Testis (tissue), 3 donors: ENCODE results near the gene AP2B1. TPM values are rescaled to one million over a fixed set of nuclear protein-coding genes. Genes with fewer than 3 reads are reported as not detected.
"Not testable (repeated sequence)": the region's sequence is repeated elsewhere in the genome, so short reads cannot be mapped to it uniquely, and the experiment has no call there.

Experiments
- DNase-seq: peaks from one replicate; pipeline ENCODE4 v3.0.0-alpha.2; 2019
- H3K27ac ChIP-seq, 2 donors: fragments of 200-600 bp; sonication (generic); one replicate each; pipeline ENCODE4 v1.5.1; 2019
- H3K27me3 ChIP-seq: fragments of 200-600 bp; sonication (generic); one replicate; pipeline ENCODE4 v1.5.1; 2019
- H3K36me3 ChIP-seq: fragments of 200-600 bp; sonication (generic); one replicate; pipeline ENCODE4 v1.5.1; 2017; ENCODE audit warnings: low read depth; ENCODE audit errors: missing control alignments
- H3K4me1 ChIP-seq: fragments of 200-600 bp; sonication (generic); one replicate; pipeline ENCODE4 v1.5.1; 2019
- H3K4me3 ChIP-seq, 2 donors: fragments of 200-600 bp; sonication (generic); one replicate each; pipeline ENCODE4 v1.5.1; 2017 to 2019
- H3K9me3 ChIP-seq: fragments of 200-600 bp; sonication (generic); one replicate; pipeline ENCODE4 v1.5.1; 2017
- POLR2A ChIP-seq: fragments of 450-650 bp; IDR thresholded peaks from one replicate; pipeline ENCODE4 v1.6.1; 2017; ENCODE audit warnings: antibody characterized with exemption, mild to moderate bottlenecking, moderate library complexity
- WGBS, 2 donors: methylation state at CpG; one replicate each; pipeline ENCODE4 v1.1.5; 2018; 5-methylcytosine and 5-hydroxymethylcytosine counted together
- intact Hi-C: fragments of 100-400 bp; cut with DNase I; formaldehyde crosslinking; loops from one replicate; pipeline ENCODE4 v1.15.1; 2023; ENCODE audit warnings: low total_unique reads
- polyA plus RNA-seq: library from polyadenylated mRNA; stranded (reverse); fragments of 350-450 nt; fragmentation: Illumina TruSeq; extraction: RNeasy Lipid Tissue Mini Kit (QIAGEN cat#74804); gene quantifications from one replicate; pipeline ENCODE4 v1.2.3, GENCODE V29; 2014; ENCODE audit warnings: low read depth, low replicate concordance; ENCODE audit not compliant: insufficient read depth
- total RNA-seq, 2 donors: library from RNA; depleted of rRNA; stranded (reverse); fragments of >200 nt; gene quantifications; one replicate each; pipeline ENCODE4 v1.2.3, GENCODE V29; 2016
- TF ChIP-seq, protein P1 (sequence below), 3 experiments: fragments of 450-650 bp in 2 of 3; fragments of 200-600 bp in 1 of 3; sonication (generic) in 1 of 3; IDR thresholded peaks; one replicate each; pipeline ENCODE4 v1.5.1; 2016 to 2019; ENCODE audit warnings: antibody characterized with exemption in 3 of 3, mild to moderate bottlenecking in 2 of 3, moderate library complexity in 1 of 3

AP2B1 gene
- total and polyA plus RNA-seq, 3 donors from 2014 or later = 132 to 310 (median 147) TPM

- no peak overlapping the region for H3K4me3 ChIP-seq
- intact Hi-C loops = no loop called here
- no peaks in the 10 kb centered on the region for H3K36me3 ChIP-seq
- WGBS, 2 donors = 91% methylated on average over 3 of the region's 3 CpGs
- no peaks in the 10 kb centered on the region for H3K9me3 ChIP-seq
- no peak overlapping the region for H3K27ac ChIP-seq
- no peaks in the 10 kb centered on the region for H3K4me1 ChIP-seq
- no peak for DNase-seq
- no peaks in the 10 kb centered on the region for H3K27me3 ChIP-seq
- TF ChIP-seq, protein P1, sequence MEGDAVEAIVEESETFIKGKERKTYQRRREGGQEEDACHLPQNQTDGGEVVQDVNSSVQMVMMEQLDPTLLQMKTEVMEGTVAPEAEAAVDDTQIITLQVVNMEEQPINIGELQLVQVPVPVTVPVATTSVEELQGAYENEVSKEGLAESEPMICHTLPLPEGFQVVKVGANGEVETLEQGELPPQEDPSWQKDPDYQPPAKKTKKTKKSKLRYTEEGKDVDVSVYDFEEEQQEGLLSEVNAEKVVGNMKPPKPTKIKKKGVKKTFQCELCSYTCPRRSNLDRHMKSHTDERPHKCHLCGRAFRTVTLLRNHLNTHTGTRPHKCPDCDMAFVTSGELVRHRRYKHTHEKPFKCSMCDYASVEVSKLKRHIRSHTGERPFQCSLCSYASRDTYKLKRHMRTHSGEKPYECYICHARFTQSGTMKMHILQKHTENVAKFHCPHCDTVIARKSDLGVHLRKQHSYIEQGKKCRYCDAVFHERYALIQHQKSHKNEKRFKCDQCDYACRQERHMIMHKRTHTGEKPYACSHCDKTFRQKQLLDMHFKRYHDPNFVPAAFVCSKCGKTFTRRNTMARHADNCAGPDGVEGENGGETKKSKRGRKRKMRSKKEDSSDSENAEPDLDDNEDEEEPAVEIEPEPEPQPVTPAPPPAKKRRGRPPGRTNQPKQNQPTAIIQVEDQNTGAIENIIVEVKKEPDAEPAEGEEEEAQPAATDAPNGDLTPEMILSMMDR (IDR thresholded peaks at IDR 0.05) = no peak
- no peak for TF ChIP-seq POLR2A
Observed at GRCh38 chr17:35557353-35557752, 29.8 kb upstream of the AP2B1 start.

- no peaks in the 10 kb centered on the region for H3K9me3 ChIP-seq
- WGBS, 2 donors = 72 to 78% methylated on average over 2 of the region's 2 CpGs
- no peak for DNase-seq
- intact Hi-C loops = no loop called here
- no peak for TF ChIP-seq POLR2A
- TF ChIP-seq, protein P1 (IDR thresholded peaks at IDR 0.05) = no peak
- no peaks in the 10 kb centered on the region for H3K36me3 ChIP-seq
- H3K4me3 ChIP-seq = no peak overlapping the region
- no peaks in the 10 kb centered on the region for H3K4me1 ChIP-seq
- no peaks in the 10 kb centered on the region for H3K27me3 ChIP-seq
- H3K27ac ChIP-seq = no peak overlapping the region
Observed at GRCh38 chr17:35559495-35560210, 27.5 kb upstream of the AP2B1 start.

DNA sequence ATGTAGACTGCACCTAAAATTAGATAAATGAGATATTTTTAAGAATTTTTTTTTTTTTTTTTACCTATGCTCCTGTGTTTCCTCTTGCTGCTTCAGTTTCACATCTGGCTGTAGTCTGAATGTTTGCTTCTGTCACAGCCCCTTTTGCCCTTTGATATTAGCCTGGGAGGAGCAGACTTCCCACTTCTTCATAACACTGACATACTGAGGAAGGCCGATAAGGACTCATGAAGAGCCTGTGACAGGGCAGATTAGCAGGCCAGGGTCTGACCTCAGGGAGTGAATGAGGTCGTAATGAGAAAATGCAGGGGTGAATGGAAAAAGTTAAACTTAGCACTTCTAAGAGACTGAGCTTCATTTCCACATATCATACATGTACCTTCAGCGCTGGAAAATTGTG is 26.4 kb upstream of the AP2B1 start, which contains the start of gene SLFN14:
SLFN14 (minus strand) TSS at position 117 of the 400 bp plus-strand sequence. CDS start 2,757 bp downstream, outside the sequence.
- H3K36me3 ChIP-seq = no peaks in the 10 kb centered on the region
- H3K4me3 ChIP-seq = no peak within 1 kb of the TSS
- no peaks in the 10 kb centered on the region for H3K27me3 ChIP-seq
- H3K9me3 ChIP-seq = no peaks in the 10 kb centered on the region
- no peak within 1 kb of the TSS for H3K27ac ChIP-seq
- 64 to 80% methylated on average over 3 of the region's 3 CpGs for WGBS, 2 donors
- TF ChIP-seq, protein P1 (IDR thresholded peaks at IDR 0.05) = no peak
- TF ChIP-seq POLR2A = no peak
- H3K4me1 ChIP-seq = no peaks in the 10 kb centered on the region
- no peak for DNase-seq
- intact Hi-C loops = no loop called here

GRCh38 chr17:35563181-35563580 is 23.9 kb upstream of the AP2B1 start:
- H3K27me3 ChIP-seq, H3K36me3 ChIP-seq, H3K27ac ChIP-seq, DNase-seq, H3K9me3 ChIP-seq, H3K4me3 ChIP-seq, intact Hi-C loops, H3K4me1 ChIP-seq: not testable (repeated sequence)
- 83 to 84% methylated on average over 16 of the region's 16 CpGs for WGBS, 2 donors

DNA sequence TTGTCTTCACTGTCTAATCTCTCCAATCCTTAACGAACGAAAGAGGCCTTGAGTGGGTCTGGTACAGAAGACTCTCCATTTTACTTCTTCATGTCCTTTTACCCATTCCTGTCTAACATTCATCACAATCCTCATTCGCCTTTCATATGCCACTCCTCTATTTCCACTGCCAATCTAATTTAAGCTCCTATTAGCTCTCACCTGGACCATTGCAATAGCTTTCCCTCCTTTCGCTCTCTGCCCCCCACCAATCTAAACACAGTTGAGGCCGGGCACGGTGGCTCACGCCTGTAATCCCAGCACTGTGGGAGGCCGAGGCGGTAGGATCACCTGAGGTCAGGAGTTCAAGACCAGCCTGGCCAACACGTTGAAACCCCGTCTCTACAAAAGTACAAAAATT is 20.2 kb upstream of the AP2B1 start:
- 51 to 52% methylated on average over 11 of the region's 11 CpGs for WGBS, 2 donors
- H3K27me3 ChIP-seq = no peaks in the 10 kb centered on the region

More for the DNA sequence above, 20.2 kb upstream of the AP2B1 start:
- intact Hi-C loops = no loop called here
- DNase-seq = no peak
- H3K9me3 ChIP-seq = no peaks in the 10 kb centered on the region
- peak overlapping the region; percentile 73 to 86 for H3K4me3 ChIP-seq
- H3K36me3 ChIP-seq = no peaks in the 10 kb centered on the region
- peaks cover 10% of the 10 kb centered on the region for H3K4me1 ChIP-seq
- no peak overlapping the region for H3K27ac ChIP-seq
- TF ChIP-seq POLR2A = no peak
- TF ChIP-seq, protein P1 (IDR thresholded peaks at IDR 0.05) = no peak
